HG02852 (cell line): ENCODE data around the gene OR1M1.
"Not testable (repeated sequence)": the region's sequence is repeated elsewhere in the genome, so short reads cannot be mapped to it uniquely, and the experiment has no call there.

Experiments used
- ATAC-seq: cut with Tn5 transposase; IDR thresholded peaks from one replicate; pipeline ENCODE4 v1.9.1; 2021; ENCODE audit warnings: mild to moderate bottlenecking, moderate library complexity; ENCODE audit not compliant: unreplicated experiment

Gene OR1M1

GRCh38 chr19:9086761-9087160, at the start of gene OR1M1:
TSS of gene OR1M1 (plus strand) at chr19:9087061. CDS start at chr19:9093245, 6,184 bp downstream.
- no peak for ATAC-seq

- ATAC-seq: no peak
Measured at GRCh38 chr19:9037400-9038062, 49.3 kb upstream of the OR1M1 start.

GRCh38 chr19:9039728-9040127, 47.1 kb upstream of the OR1M1 start:
- ATAC-seq: no peak

GRCh38 chr19:9040131-9040530, 46.7 kb upstream of the OR1M1 start:
- ATAC-seq: no peak

GRCh38 chr19:9041023-9041422, 45.8 kb upstream of the OR1M1 start:
- no peak for ATAC-seq

- no peak for ATAC-seq
Measured at GRCh38 chr19:9043524-9043923, 43.3 kb upstream of the OR1M1 start.

GRCh38 chr19:9044449-9044848, 42.4 kb upstream of the OR1M1 start:
- ATAC-seq: no peak

GRCh38 chr19:9046694-9047093, 40.2 kb upstream of the OR1M1 start:
- ATAC-seq: no peak

GRCh38 chr19:9052894-9053293, 34.0 kb upstream of the OR1M1 start:
- no peak for ATAC-seq

- ATAC-seq: not testable (repeated sequence)
Measured at GRCh38 chr19:9053674-9054073, 33.2 kb upstream of the OR1M1 start.

- ATAC-seq: no peak
Measured at GRCh38 chr19:9054207-9054606, 32.7 kb upstream of the OR1M1 start.

GRCh38 chr19:9054765-9055164, 32.1 kb upstream of the OR1M1 start:
- ATAC-seq: no peak

- not testable (repeated sequence) for ATAC-seq
Measured at GRCh38 chr19:9056131-9056530, 30.7 kb upstream of the OR1M1 start.

- no peak for ATAC-seq
Measured at GRCh38 chr19:9057505-9058258, 29.2 kb upstream of the OR1M1 start.

- no peak for ATAC-seq
Measured at GRCh38 chr19:9058905-9059667, 27.8 kb upstream of the OR1M1 start.

- ATAC-seq: no peak
Measured at GRCh38 chr19:9060564-9061340, 26.1 kb upstream of the OR1M1 start.

- no peak for ATAC-seq
Measured at GRCh38 chr19:9061879-9062278, 25.0 kb upstream of the OR1M1 start.

- no peak for ATAC-seq
Measured at GRCh38 chr19:9065457-9066014, 21.3 kb upstream of the OR1M1 start.

- ATAC-seq: no peak
Measured at GRCh38 chr19:9070066-9070465, 16.8 kb upstream of the OR1M1 start.

GRCh38 chr19:9071720-9072119, 15.1 kb upstream of the OR1M1 start:
- ATAC-seq: not testable (repeated sequence)

- no peak for ATAC-seq
Measured at GRCh38 chr19:9073806-9074205, 13.1 kb upstream of the OR1M1 start.
